ENCODE measurements around the gene CARS2. TPM values are rescaled to one million over a fixed set of nuclear protein-coding genes. Genes with fewer than 3 reads are reported as not detected.
A peak's percentile ranks its signal among the peaks of the same experiment; 100 is the strongest.

The CARS2 gene
- total RNA-seq, 1 donor, result 107 TPM

GRCh38 chr13:110648146-110648819 is 57.6 kb downstream of the CARS2 start:
- H3K4me3 ChIP-seq (ENCODE audit: low read depth, low read length), result no peak overlapping the region
- no peak for TF ChIP-seq CTCF (IDR thresholded peaks at IDR 0.05; ENCODE audit: insufficient read depth, low read depth, low read length)
- no peak for DNase-seq (ENCODE audit: low read depth)

GRCh38 chr13:110647365-110647737 is 58.6 kb downstream of the CARS2 start:
- no peak overlapping the region for H3K4me3 ChIP-seq (ENCODE audit: low read depth, low read length)
- no peak for DNase-seq (ENCODE audit: low read depth)
- no peak for TF ChIP-seq CTCF (IDR thresholded peaks at IDR 0.05; ENCODE audit: insufficient read depth, low read depth, low read length)

- H3K4me3 ChIP-seq (ENCODE audit: low read depth, low read length), result no peak overlapping the region
- no peak for DNase-seq (ENCODE audit: low read depth)
- TF ChIP-seq CTCF (IDR thresholded peaks at IDR 0.05; ENCODE audit: insufficient read depth, low read depth, low read length), result no peak
These were observed 59.2 kb downstream of the CARS2 start for GRCh38 chr13:110646442-110647364.

- no peak overlapping the region for H3K4me3 ChIP-seq (ENCODE audit: low read depth, low read length)
- TF ChIP-seq CTCF (IDR thresholded peaks at IDR 0.05; ENCODE audit: insufficient read depth, low read depth, low read length), result no peak
- no peak for DNase-seq (ENCODE audit: low read depth)
These were observed 60.2 kb downstream of the CARS2 start for GRCh38 chr13:110645750-110646149.

GRCh38 chr13:110644892-110645521 is 60.9 kb downstream of the CARS2 start:
- DNase-seq (ENCODE audit: low read depth), result peak; percentile 66
- H3K4me3 ChIP-seq (ENCODE audit: low read depth, low read length), result no peak overlapping the region
- TF ChIP-seq CTCF (IDR thresholded peaks at IDR 0.05; ENCODE audit: insufficient read depth, low read depth, low read length), result peak; percentile 49

- DNase-seq (ENCODE audit: low read depth), result no peak
- H3K4me3 ChIP-seq (ENCODE audit: low read depth, low read length), result no peak overlapping the region
- no peak for TF ChIP-seq CTCF (IDR thresholded peaks at IDR 0.05; ENCODE audit: insufficient read depth, low read depth, low read length)
These were observed 62.0 kb downstream of the CARS2 start for GRCh38 chr13:110643768-110644421.
